WTC11 (cell line): ENCODE results near the gene ENOX2. TPM values are rescaled to one million over a fixed set of nuclear protein-coding genes. Genes with fewer than 3 reads are reported as not detected.

Experiments
- ATAC-seq: fragments of 200-7000 bp; cut with Tn5 transposase; 2 replicates; pipeline ENCODE4 v1.10.0; 2021; ENCODE audit warnings: mild to moderate bottlenecking, moderate library complexity
- CTCF ChIA-PET: fragments of 300-600 bp; sonication (Branson Sonifier 250); formaldehyde crosslinking; loops from one replicate; lab custom pipeline; 2021; ENCODE audit warnings: antibody characterized with exemption; lab: Charles Lee
- POLR2A ChIA-PET: fragments of 350-600 bp; sonication (Branson Sonifier 250); formaldehyde crosslinking; loops from one replicate; lab custom pipeline; 2021; ENCODE audit warnings: antibody characterized with exemption; lab: Charles Lee
- DNase-seq: peaks from one replicate; pipeline ENCODE4 v3.0.0; 2021; ENCODE audit warnings: low spot score
- H3K27ac Mint-ChIP-seq: 2 replicates; pipeline ENCODE4 v1.8.0; 2021; ENCODE audit warnings: mixed read lengths
- H3K27me3 Mint-ChIP-seq: 2 replicates; pipeline ENCODE4 v1.8.0; 2021; ENCODE audit warnings: low read depth, mild to moderate bottlenecking, moderate library complexity, mixed read lengths
- H3K36me3 Mint-ChIP-seq: 2 replicates; pipeline ENCODE4 v1.8.0; 2021; ENCODE audit warnings: mixed read lengths
- H3K4me1 Mint-ChIP-seq: 2 replicates; pipeline ENCODE4 v1.8.0; 2022; ENCODE audit warnings: mixed read lengths
- H3K4me3 Mint-ChIP-seq: 2 replicates; pipeline ENCODE4 v1.8.0; 2021; ENCODE audit warnings: mild to moderate bottlenecking, moderate library complexity, mixed read lengths
- H3K9me3 Mint-ChIP-seq: 2 replicates; pipeline ENCODE4 v1.8.0; 2021; ENCODE audit warnings: mixed read lengths
- ATF6 ChIP-seq: sonication (generic); formaldehyde crosslinking; IDR thresholded peaks from 2 replicates; pipeline ENCODE4 v1.8.1; 2023; ENCODE audit warnings: mild to moderate bottlenecking, missing genetic modification reagents
- ESRRA ChIP-seq: sonication (generic); formaldehyde crosslinking; IDR thresholded peaks from 2 replicates; pipeline ENCODE4 v1.8.1; 2022; ENCODE audit warnings: mild to moderate bottlenecking, missing genetic modification reagents, borderline replicate concordance
- FOXK1 ChIP-seq: sonication (generic); formaldehyde crosslinking; IDR thresholded peaks from 2 replicates; pipeline ENCODE4 v1.8.0; 2022; ENCODE audit warnings: mild to moderate bottlenecking, moderate library complexity, missing genetic modification reagents
- FOXP1 ChIP-seq: sonication (generic); formaldehyde crosslinking; IDR thresholded peaks from 2 replicates; pipeline ENCODE4 v1.8.0; 2022; ENCODE audit warnings: missing genetic modification reagents, mild to moderate bottlenecking, moderate library complexity, borderline replicate concordance
- JAZF1 ChIP-seq: fragments of 250-450 bp; sonication (Bioruptor Pico); IDR thresholded peaks from 2 replicates; pipeline ENCODE4 v1.9.0; 2021; ENCODE audit warnings: moderate library complexity, mild to moderate bottlenecking, inconsistent platforms
- NR1H2 ChIP-seq: sonication (generic); formaldehyde crosslinking; IDR thresholded peaks from 2 replicates; pipeline ENCODE4 v1.9.0; 2021; ENCODE audit warnings: mild to moderate bottlenecking, moderate library complexity, missing genetic modification reagents
- NR2C2 ChIP-seq: sonication (generic); formaldehyde crosslinking; IDR thresholded peaks from 2 replicates; pipeline ENCODE4 v1.8.0; 2022; ENCODE audit warnings: mild to moderate bottlenecking, missing genetic modification reagents
- PREB ChIP-seq: sonication (generic); formaldehyde crosslinking; IDR thresholded peaks from 2 replicates; pipeline ENCODE4 v1.8.1; 2022; ENCODE audit warnings: mild to moderate bottlenecking, missing genetic modification reagents, moderate library complexity, borderline replicate concordance
- SOX15 ChIP-seq: fragments of 250-450 bp; sonication (Bioruptor Pico); IDR thresholded peaks from 2 replicates; pipeline ENCODE4 v1.9.0; 2021; ENCODE audit warnings: mild to moderate bottlenecking
- TEAD1 ChIP-seq: sonication (generic); formaldehyde crosslinking; IDR thresholded peaks from 2 replicates; pipeline ENCODE4 v1.8.0; 2022; ENCODE audit warnings: mild to moderate bottlenecking, missing genetic modification reagents
- ZNF121 ChIP-seq: sonication (generic); formaldehyde crosslinking; IDR thresholded peaks from 2 replicates; pipeline ENCODE4 v1.8.0; 2023; ENCODE audit warnings: missing genetic modification reagents
- ZNF317 ChIP-seq: sonication (generic); formaldehyde crosslinking; IDR thresholded peaks from 2 replicates; pipeline ENCODE4 v1.8.1; 2023; ENCODE audit warnings: low read depth, mild to moderate bottlenecking, moderate library complexity, missing genetic modification reagents, borderline replicate concordance
- ZNF532 ChIP-seq: fragments of 250-450 bp; sonication (Bioruptor Pico); IDR thresholded peaks from 2 replicates; pipeline ENCODE4 v1.9.0; 2021; ENCODE audit warnings: mild to moderate bottlenecking, borderline replicate concordance
- ZNF671 ChIP-seq: fragments of 250-450 bp; sonication (Bioruptor Pico); IDR thresholded peaks from 2 replicates; pipeline ENCODE4 v1.8.0; 2021; ENCODE audit warnings: mild to moderate bottlenecking
- total RNA-seq: library from RNA; stranded (reverse); gene quantifications from 3 replicates; pipeline ENCODE4 v1.2.3, GENCODE V29; 2021
- TF ChIP-seq, protein P1 (sequence below): sonication (generic); formaldehyde crosslinking; IDR thresholded peaks from 2 replicates; pipeline ENCODE4 v1.8.0; 2023; ENCODE audit warnings: missing genetic modification reagents
- TF ChIP-seq, protein P2 (sequence below): sonication (generic); formaldehyde crosslinking; IDR thresholded peaks from 2 replicates; pipeline ENCODE4 v1.8.0; 2022; ENCODE audit warnings: mild to moderate bottlenecking, missing genetic modification reagents

Gene ENOX2
- total RNA-seq, 1 experiment from 2014 or later: 13.8 TPM

GRCh38 chrX:130834830-130835229, 68.2 kb downstream of the ENOX2 start (continued):
- TF ChIP-seq ZNF532 (no peak), TEAD1 (CRISPR knock-in tag) (no peak), ZNF317 (no peak)
- TF ChIP-seq, protein P1, sequence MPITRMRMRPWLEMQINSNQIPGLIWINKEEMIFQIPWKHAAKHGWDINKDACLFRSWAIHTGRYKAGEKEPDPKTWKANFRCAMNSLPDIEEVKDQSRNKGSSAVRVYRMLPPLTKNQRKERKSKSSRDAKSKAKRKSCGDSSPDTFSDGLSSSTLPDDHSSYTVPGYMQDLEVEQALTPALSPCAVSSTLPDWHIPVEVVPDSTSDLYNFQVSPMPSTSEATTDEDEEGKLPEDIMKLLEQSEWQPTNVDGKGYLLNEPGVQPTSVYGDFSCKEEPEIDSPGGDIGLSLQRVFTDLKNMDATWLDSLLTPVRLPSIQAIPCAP (CRISPR knock-in tag): no peak
- TF ChIP-seq, all 79 proteins: peak for 0

DNA sequence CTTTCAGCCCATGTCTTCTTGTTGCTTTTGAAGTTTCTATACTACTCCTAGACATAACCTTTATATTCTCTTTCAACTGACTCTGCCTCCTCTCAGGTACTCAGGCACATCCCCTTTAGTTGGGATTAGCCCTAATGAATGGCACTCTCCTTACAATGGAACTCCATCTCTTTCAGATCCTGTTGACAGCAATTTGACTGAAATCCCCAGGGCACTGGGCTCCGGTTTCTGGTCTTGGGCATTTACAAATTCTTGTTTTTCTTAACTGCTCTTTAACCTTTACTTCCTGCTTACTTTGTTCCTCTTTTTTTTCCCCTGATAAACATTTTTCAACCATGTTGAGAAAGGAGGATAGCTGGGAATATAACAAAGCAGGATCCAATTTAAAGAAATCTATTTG, 68.9 kb downstream of the ENOX2 start:
- no peaks in the 10 kb centered on the region for H3K9me3 Mint-ChIP-seq
- ATAC-seq: peak; percentile 92
- peak overlapping the region; percentile 86; the same call in 1 of the 2 replicates for H3K27ac Mint-ChIP-seq
- DNase-seq: peak; percentile 14
- ChIA-PET POLR2A (no interaction called here), CTCF (no interaction called here)
- H3K4me3 Mint-ChIP-seq: peak overlapping the region; percentile 28
- TF ChIP-seq SOX15 (CRISPR knock-in tag) (no peak), ZNF671 (no peak), ESRRA (no peak), JAZF1 (CRISPR knock-in tag) (no peak), ATF6 (no peak), NR1H2 (CRISPR knock-in tag) (no peak), PREB (CRISPR knock-in tag) (no peak), NR2C2 (CRISPR knock-in tag) (no peak), FOXP1 (CRISPR knock-in tag) (no peak), FOXK1 (CRISPR knock-in tag) (no peak), ZNF121 (CRISPR knock-in tag) (no peak)
- TF ChIP-seq, protein P2, sequence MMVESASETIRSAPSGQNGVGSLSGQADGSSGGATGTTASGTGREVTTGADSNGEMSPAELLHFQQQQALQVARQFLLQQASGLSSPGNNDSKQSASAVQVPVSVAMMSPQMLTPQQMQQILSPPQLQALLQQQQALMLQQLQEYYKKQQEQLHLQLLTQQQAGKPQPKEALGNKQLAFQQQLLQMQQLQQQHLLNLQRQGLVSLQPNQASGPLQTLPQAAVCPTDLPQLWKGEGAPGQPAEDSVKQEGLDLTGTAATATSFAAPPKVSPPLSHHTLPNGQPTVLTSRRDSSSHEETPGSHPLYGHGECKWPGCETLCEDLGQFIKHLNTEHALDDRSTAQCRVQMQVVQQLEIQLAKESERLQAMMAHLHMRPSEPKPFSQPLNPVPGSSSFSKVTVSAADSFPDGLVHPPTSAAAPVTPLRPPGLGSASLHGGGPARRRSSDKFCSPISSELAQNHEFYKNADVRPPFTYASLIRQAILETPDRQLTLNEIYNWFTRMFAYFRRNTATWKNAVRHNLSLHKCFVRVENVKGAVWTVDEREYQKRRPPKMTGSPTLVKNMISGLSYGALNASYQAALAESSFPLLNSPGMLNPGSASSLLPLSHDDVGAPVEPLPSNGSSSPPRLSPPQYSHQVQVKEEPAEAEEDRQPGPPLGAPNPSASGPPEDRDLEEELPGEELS (CRISPR knock-in tag): no peak
- no peaks in the 10 kb centered on the region for H3K27me3 Mint-ChIP-seq
- peaks cover 44% of the 10 kb centered on the region for H3K4me1 Mint-ChIP-seq
- no peaks in the 10 kb centered on the region for H3K36me3 Mint-ChIP-seq
